DND-41 (cell line): ENCODE results near the gene STAT5B.

Source experiments
- EZH2 ChIP-seq: IDR thresholded peaks from 3 replicates; pipeline ENCODE4 v1.6.1; 2012; ENCODE audit warnings: borderline replicate concordance, low read depth, mild to moderate bottlenecking, moderate library complexity, low read length, inconsistent platforms; ENCODE audit not compliant: severe bottlenecking
- TF ChIP-seq, protein P1 (sequence below): IDR thresholded peaks from 2 replicates; pipeline ENCODE4 v1.5.1; 2012; ENCODE audit warnings: borderline replicate concordance, low read length, moderate library complexity, mild to moderate bottlenecking; ENCODE audit not compliant: poor library complexity, severe bottlenecking; ENCODE audit errors: extremely low read depth

DNA sequence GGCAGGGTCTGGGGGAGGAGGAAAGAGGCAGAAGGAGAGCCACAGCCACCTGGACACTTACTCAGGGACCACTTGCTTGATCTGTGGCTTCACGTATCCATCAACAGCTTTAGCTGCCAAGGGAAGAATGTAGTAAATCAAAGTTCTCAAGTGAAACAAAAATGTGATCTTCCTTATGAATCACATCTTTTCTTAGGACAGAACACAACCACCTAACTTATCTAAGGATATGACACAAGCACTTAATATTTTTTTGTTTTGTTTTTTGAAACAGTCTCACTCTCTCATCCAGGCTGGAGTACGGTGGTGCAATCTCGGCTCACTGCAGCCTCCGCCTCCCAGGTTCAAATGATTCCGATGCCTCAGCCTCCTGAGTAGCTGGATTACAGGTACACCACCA is 73.5 kb downstream of the STAT5B start:
- TF ChIP-seq, protein P1, sequence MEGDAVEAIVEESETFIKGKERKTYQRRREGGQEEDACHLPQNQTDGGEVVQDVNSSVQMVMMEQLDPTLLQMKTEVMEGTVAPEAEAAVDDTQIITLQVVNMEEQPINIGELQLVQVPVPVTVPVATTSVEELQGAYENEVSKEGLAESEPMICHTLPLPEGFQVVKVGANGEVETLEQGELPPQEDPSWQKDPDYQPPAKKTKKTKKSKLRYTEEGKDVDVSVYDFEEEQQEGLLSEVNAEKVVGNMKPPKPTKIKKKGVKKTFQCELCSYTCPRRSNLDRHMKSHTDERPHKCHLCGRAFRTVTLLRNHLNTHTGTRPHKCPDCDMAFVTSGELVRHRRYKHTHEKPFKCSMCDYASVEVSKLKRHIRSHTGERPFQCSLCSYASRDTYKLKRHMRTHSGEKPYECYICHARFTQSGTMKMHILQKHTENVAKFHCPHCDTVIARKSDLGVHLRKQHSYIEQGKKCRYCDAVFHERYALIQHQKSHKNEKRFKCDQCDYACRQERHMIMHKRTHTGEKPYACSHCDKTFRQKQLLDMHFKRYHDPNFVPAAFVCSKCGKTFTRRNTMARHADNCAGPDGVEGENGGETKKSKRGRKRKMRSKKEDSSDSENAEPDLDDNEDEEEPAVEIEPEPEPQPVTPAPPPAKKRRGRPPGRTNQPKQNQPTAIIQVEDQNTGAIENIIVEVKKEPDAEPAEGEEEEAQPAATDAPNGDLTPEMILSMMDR, result no peak
- no peak for TF ChIP-seq EZH2
